GM12864 (cell line): ENCODE results near the gene RIF1.

ENCODE experiments used
- DNase-seq: peaks from one replicate; pipeline ENCODE4 v3.0.0-alpha.2; 2011; ENCODE audit warnings: low read depth
- H3K4me3 ChIP-seq: 2 replicates; pipeline ENCODE4 v1.5.1; 2011; ENCODE audit warnings: mild to moderate bottlenecking, low read depth, low read length, control low read depth
- CTCF ChIP-seq: IDR thresholded peaks from 2 replicates; pipeline ENCODE4 v1.5.1; 2011; ENCODE audit warnings: low read depth, mild to moderate bottlenecking, moderate library complexity, low read length, control low read depth, inconsistent platforms; ENCODE audit errors: missing control alignments

RIF1 gene

GRCh38 chr2:151490276-151490675 lies 80.6 kb downstream of the RIF1 start:
- no peak overlapping the region for H3K4me3 ChIP-seq
- DNase-seq: no peak
- no peak for TF ChIP-seq CTCF

- no peak for TF ChIP-seq CTCF
- H3K4me3 ChIP-seq: no peak overlapping the region
- DNase-seq: no peak
These were observed 81.8 kb downstream of the RIF1 start for GRCh38 chr2:151491496-151491895.

- H3K4me3 ChIP-seq: no peak overlapping the region
- no peak for TF ChIP-seq CTCF
- no peak for DNase-seq
These were observed 88.5 kb downstream of the RIF1 start for GRCh38 chr2:151498178-151498577.

- H3K4me3 ChIP-seq: no peak overlapping the region
- no peak for TF ChIP-seq CTCF
- no peak for DNase-seq
These were observed 96.5 kb downstream of the RIF1 start for GRCh38 chr2:151506170-151506569.

- no peak overlapping the region for H3K4me3 ChIP-seq
- TF ChIP-seq CTCF: no peak
These were observed 98.8 kb downstream of the RIF1 start for GRCh38 chr2:151508519-151508918.

DNA sequence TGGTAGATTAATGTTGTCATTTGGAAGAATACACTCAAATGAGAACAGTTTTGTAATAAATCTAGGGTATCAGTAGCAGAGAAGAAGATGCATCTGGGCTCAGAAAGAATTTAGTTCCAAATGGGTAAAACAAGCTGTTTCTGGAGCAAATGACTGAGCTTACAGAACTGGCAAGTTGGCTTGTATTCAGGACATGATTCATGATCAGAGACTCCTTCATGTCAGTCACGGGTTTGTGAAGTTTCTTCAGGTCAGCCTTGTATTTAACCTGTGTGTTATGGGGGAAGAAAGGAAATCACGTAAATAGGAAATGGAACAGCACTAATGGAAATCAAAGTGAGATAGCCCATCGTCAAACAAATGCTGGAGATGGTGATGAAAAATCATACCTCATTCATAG lies 109.1 kb downstream of the RIF1 start:
- no peak for DNase-seq
- TF ChIP-seq CTCF: no peak
- no peak overlapping the region for H3K4me3 ChIP-seq

More at GRCh38 chr2:151508519-151508918, 98.8 kb downstream of the RIF1 start:
- no peak for DNase-seq

DNA sequence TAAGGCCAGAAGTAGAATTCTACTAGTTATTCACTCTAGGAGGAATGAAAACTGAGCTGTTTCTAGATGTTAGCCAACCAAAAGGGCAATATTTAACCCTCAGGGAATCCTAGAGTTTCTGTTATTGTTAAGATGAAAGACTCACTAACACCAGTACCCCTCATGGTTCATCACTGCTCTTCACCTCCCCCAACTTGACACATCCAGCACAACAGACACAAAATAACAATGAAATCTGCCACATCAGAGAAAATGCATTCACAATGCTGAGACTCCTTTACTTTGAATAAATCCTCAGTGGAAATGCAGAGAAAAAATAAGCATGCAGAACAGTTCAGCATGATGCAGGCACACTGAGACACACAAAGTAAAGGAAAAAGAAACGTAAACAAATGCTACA lies 111.3 kb downstream of the RIF1 start:
- no peak for DNase-seq
- no peak overlapping the region for H3K4me3 ChIP-seq
- TF ChIP-seq CTCF: no peak
